ENCODE results near the gene SMARCAL1. TPM values are rescaled to one million over a fixed set of nuclear protein-coding genes. Genes with fewer than 3 reads are reported as not detected.
A peak's percentile ranks its signal among the peaks of the same experiment; 100 is the strongest.

Gene SMARCAL1
- total and polyA plus RNA-seq, 2 experiments from 2014 or later = 10.3 to 17.2 TPM

DNA sequence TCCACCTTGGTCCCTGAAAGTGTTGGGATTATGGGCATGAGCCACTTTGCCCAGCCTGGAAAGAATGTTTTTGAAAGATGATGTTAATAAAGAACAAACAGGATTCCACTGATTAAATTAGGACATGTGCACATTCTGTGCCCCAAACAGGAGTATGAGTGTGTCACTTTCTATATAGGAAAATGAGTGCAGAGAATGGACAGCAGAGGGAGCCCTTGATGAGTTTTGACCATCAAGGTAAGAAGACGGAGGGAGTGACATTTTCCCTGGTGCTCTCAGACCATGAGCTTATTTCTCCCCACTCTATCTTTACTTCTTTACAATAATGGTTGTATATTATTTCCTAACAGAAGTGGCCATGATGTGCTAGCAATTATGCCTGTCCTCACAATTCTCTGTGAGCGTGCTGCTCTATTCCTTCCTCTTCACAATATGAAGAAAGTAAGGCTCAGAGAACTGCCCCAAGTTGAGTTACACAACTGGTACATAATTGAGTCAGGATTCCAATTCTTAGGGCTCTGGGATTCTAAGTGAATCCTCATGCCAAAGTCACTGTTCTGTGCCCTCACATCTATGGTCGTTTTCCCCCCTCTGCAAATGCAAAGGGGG lies 107.0 kb downstream of the SMARCAL1 start (continued):
- TF ChIP-seq CTCF (conservative IDR thresholded peaks at IDR 0.05; ENCODE audit: low read depth in 2 of 2) = peak; percentile 81 to 83
- TF ChIP-seq EZH2phosphoT487 (IDR thresholded peaks at IDR 0.05; ENCODE audit: unreplicated experiment) = no peak
- TF ChIP-seq, protein P1, sequence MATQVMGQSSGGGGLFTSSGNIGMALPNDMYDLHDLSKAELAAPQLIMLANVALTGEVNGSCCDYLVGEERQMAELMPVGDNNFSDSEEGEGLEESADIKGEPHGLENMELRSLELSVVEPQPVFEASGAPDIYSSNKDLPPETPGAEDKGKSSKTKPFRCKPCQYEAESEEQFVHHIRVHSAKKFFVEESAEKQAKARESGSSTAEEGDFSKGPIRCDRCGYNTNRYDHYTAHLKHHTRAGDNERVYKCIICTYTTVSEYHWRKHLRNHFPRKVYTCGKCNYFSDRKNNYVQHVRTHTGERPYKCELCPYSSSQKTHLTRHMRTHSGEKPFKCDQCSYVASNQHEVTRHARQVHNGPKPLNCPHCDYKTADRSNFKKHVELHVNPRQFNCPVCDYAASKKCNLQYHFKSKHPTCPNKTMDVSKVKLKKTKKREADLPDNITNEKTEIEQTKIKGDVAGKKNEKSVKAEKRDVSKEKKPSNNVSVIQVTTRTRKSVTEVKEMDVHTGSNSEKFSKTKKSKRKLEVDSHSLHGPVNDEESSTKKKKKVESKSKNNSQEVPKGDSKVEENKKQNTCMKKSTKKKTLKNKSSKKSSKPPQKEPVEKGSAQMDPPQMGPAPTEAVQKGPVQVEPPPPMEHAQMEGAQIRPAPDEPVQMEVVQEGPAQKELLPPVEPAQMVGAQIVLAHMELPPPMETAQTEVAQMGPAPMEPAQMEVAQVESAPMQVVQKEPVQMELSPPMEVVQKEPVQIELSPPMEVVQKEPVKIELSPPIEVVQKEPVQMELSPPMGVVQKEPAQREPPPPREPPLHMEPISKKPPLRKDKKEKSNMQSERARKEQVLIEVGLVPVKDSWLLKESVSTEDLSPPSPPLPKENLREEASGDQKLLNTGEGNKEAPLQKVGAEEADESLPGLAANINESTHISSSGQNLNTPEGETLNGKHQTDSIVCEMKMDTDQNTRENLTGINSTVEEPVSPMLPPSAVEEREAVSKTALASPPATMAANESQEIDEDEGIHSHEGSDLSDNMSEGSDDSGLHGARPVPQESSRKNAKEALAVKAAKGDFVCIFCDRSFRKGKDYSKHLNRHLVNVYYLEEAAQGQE (IDR thresholded peaks at IDR 0.05; ENCODE audit: unreplicated experiment) = no peak
- no peak for TF ChIP-seq ETS1 (IDR thresholded peaks at IDR 0.05)

DNA sequence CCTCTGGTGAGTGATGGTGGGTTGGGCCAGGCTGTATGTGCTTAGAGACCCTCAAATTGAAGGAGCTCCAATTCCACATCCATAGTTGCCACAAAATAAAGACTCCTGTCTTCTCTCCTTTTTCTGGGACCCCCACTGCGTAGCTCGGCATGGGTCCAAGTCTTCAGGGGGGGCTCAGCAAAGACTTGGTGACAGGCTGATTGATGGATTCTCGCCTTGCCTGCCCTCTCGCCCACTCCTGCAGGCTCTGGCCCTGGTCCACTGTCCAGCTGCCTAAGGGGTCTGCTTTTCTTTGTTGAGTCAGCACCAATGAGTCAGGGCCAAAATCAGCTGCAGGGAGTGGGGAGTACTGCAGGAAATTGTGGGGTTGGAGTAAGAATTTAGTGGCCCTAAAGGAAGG lies 107.8 kb downstream of the SMARCAL1 start:
- Mint-ChIP-seq H3K4me3 (no peak overlapping the region), H3K27me3 (ENCODE audit: insufficient read depth, low read depth, poor library complexity) (peaks cover 3% of the 10 kb centered on the region), H3K4me1 (no peaks in the 10 kb centered on the region), H3K36me3 (ENCODE audit: low read depth) (no peaks in the 10 kb centered on the region; the same call in 2 of the 3 replicates), H3K9me3 (no peaks in the 10 kb centered on the region), H3K27ac (no peak overlapping the region)
- H4K20me1 ChIP-seq (replicated peaks; ENCODE audit: insufficient read depth) = no peaks in the 10 kb centered on the region; the same call in 1 of the 2 replicates
- H3F3A ChIP-seq (replicated peaks; ENCODE audit: low read depth) = no peaks in the 10 kb centered on the region
- DNase-seq (ENCODE audit: low spot score) (no peak), ATAC-seq (no peak)
- H3K9me2 ChIP-seq (ENCODE audit: insufficient read depth) = no peaks in the 10 kb centered on the region; the same call in 1 of the 2 replicates
- no peaks in the 10 kb centered on the region for H3K79me2 ChIP-seq (replicated peaks; ENCODE audit: insufficient read depth)
- no peaks in the 10 kb centered on the region for H3K4me1 ChIP-seq (ENCODE audit: insufficient read depth)
- H2AFZ ChIP-seq = no peak overlapping the region
- no peak overlapping the region for H3K4me3 ChIP-seq
- no peak overlapping the region for H3K4me2 ChIP-seq
- no peaks in the 10 kb centered on the region for H3K27me3 ChIP-seq (ENCODE audit: insufficient read depth)
- no peaks in the 10 kb centered on the region for H3K36me3 ChIP-seq (ENCODE audit: insufficient read depth)
- no peak overlapping the region for H3K27ac ChIP-seq (ENCODE audit: low read depth)
- TF ChIP-seq ETS1 (IDR thresholded peaks at IDR 0.05) (no peak), EZH2phosphoT487 (IDR thresholded peaks at IDR 0.05; ENCODE audit: unreplicated experiment) (no peak), ZNF114 (CRISPR knock-in tag; IDR thresholded peaks at IDR 0.05) (no peak), STAT1 (IDR thresholded peaks at IDR 0.05; ENCODE audit: unreplicated experiment) (no peak), CREB1 (CRISPR knock-in tag; IDR thresholded peaks at IDR 0.05; ENCODE audit: low read depth) (no peak), NANOG (IDR thresholded peaks at IDR 0.05; ENCODE audit: borderline replicate concordance) (no peak), POLR2AphosphoS5 (IDR thresholded peaks at IDR 0.05; ENCODE audit: low read depth) (no peak), CTCF (conservative IDR thresholded peaks at IDR 0.05; ENCODE audit: low read depth in 2 of 2) (no peak)
- TF ChIP-seq, protein P1 (IDR thresholded peaks at IDR 0.05; ENCODE audit: unreplicated experiment) = no peak

Measured in GM23338 (cell line).